Measurements from ENCODE around the gene RFC2. TPM values are rescaled to one million over a fixed set of nuclear protein-coding genes. Genes with fewer than 3 reads are reported as not detected.

The RFC2 gene
- polyA plus RNA-seq (2012; ENCODE audit: insufficient read depth, insufficient read length, low read depth) = 47.7 TPM

DNA sequence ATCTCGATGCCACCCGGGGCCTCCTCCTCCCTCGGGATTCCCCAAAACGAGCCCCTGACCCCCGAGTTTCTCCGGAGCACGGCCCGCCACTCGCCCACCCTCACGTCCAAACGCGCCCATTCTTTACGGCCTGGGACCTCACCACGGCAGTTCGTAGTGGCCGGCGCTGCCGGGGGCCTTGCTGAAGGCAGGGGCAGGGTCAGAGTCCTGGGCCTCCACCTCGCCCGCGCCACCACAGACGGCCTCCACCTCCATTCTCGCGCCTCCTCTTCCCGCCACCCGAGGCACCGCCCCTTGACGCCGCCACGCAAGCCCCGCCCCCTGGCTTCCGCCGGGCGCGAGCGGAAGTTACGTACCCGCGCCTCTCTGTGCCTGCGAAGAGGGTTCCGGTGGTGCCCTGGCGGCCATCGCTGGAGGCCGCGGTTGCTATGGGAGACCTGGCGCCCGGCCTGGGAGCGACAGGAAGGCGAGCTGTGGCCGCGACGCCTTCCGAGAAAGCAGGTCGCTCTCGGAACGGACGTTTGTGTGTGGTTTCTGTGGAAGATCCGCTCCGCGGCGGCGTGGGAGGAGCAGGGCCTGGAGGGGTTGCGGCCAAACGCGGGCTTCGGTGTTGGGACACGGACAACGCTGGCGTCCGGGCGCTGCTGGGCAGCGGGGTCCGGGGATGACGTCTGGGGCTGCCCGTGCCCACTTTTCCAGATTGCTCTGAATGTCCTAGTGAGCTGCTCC, at the start of gene RFC2:
Gene RFC2, minus strand, starts transcription at position 271 of the 729 bp plus-strand sequence. Its CDS starts 16 bp downstream, at position 255.
- H3K36me3 ChIP-seq = peaks cover 18% of the 10 kb centered on the region
- H3K4me1 ChIP-seq = no peaks in the 10 kb centered on the region
- TF ChIP-seq, protein P1, sequence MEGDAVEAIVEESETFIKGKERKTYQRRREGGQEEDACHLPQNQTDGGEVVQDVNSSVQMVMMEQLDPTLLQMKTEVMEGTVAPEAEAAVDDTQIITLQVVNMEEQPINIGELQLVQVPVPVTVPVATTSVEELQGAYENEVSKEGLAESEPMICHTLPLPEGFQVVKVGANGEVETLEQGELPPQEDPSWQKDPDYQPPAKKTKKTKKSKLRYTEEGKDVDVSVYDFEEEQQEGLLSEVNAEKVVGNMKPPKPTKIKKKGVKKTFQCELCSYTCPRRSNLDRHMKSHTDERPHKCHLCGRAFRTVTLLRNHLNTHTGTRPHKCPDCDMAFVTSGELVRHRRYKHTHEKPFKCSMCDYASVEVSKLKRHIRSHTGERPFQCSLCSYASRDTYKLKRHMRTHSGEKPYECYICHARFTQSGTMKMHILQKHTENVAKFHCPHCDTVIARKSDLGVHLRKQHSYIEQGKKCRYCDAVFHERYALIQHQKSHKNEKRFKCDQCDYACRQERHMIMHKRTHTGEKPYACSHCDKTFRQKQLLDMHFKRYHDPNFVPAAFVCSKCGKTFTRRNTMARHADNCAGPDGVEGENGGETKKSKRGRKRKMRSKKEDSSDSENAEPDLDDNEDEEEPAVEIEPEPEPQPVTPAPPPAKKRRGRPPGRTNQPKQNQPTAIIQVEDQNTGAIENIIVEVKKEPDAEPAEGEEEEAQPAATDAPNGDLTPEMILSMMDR (IDR thresholded peaks at IDR 0.05; ENCODE audit: low read depth, low read length) = no peak; the same call in 1 of the 2 replicates
- H3K27me3 ChIP-seq = no peaks in the 10 kb centered on the region
- H3K9me3 ChIP-seq = no peaks in the 10 kb centered on the region
- peak; percentile 98 for DNase-seq
- peak within 1 kb of the TSS; percentile 98 for H3K4me3 ChIP-seq (ENCODE audit: low read depth, low read length)

- Histone ChIP-seq H3K4me3 (ENCODE audit: low read depth, low read length) (no peak overlapping the region), H3K9me3 (no peaks in the 10 kb centered on the region), H3K36me3 (no peaks in the 10 kb centered on the region), H3K4me1 (peaks cover 5% of the 10 kb centered on the region; the same call in 1 of the 2 replicates), H3K27me3 (no peaks in the 10 kb centered on the region)
- no peak for DNase-seq
- TF ChIP-seq, protein P1 (IDR thresholded peaks at IDR 0.05; ENCODE audit: low read depth, low read length) = no peak
These were observed 48.6 kb upstream of the RFC2 start for GRCh38 chr7:74302745-74303221.

- Histone ChIP-seq H3K4me1 (no peaks in the 10 kb centered on the region), H3K9me3 (no peaks in the 10 kb centered on the region), H3K36me3 (no peaks in the 10 kb centered on the region), H3K27me3 (no peaks in the 10 kb centered on the region), H3K4me3 (ENCODE audit: low read depth, low read length) (no peak overlapping the region)
- TF ChIP-seq, protein P1 (IDR thresholded peaks at IDR 0.05; ENCODE audit: low read depth, low read length) = no peak
- DNase-seq = no peak
These were observed 46.7 kb upstream of the RFC2 start for GRCh38 chr7:74300926-74301325.

DNA sequence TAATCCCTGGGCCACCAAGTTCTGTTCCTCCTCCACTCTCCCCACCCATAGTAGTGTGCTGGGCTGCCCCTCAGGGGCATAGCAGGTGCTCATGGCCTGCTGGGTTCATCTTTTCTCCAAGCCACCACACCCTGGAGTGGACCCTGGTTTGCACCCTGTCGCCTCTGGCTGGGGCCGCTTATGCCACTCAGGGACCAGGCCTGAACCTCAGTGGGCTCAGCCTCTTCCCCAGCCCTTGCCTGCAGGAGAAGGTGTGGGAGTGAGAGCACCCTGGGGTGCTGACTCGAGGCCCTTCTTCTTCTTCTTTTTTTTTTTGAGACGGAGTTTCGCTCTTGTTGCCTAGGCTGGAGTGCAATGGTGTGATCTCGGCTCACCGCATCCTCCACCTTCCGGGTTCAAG, 45.2 kb upstream of the RFC2 start:
- TF ChIP-seq, protein P1 (IDR thresholded peaks at IDR 0.05; ENCODE audit: low read depth, low read length) = no peak
- H3K9me3 ChIP-seq = no peaks in the 10 kb centered on the region
- H3K36me3 ChIP-seq = no peaks in the 10 kb centered on the region
- H3K4me1 ChIP-seq = peaks cover 6% of the 10 kb centered on the region
- H3K4me3 ChIP-seq (ENCODE audit: low read depth, low read length) = no peak overlapping the region
- no peaks in the 10 kb centered on the region for H3K27me3 ChIP-seq
- no peak for DNase-seq

GRCh38 chr7:74297516-74298233, 43.5 kb upstream of the RFC2 start:
- TF ChIP-seq, protein P1 (IDR thresholded peaks at IDR 0.05; ENCODE audit: low read depth, low read length) = no peak
- Histone ChIP-seq H3K4me3 (ENCODE audit: low read depth, low read length) (no peak overlapping the region), H3K9me3 (no peaks in the 10 kb centered on the region), H3K4me1 (peaks cover 11% of the 10 kb centered on the region), H3K27me3 (no peaks in the 10 kb centered on the region), H3K36me3 (no peaks in the 10 kb centered on the region)
- DNase-seq = no peak
